ENCODE results near the gene C16orf96.

C16orf96 gene

DNA sequence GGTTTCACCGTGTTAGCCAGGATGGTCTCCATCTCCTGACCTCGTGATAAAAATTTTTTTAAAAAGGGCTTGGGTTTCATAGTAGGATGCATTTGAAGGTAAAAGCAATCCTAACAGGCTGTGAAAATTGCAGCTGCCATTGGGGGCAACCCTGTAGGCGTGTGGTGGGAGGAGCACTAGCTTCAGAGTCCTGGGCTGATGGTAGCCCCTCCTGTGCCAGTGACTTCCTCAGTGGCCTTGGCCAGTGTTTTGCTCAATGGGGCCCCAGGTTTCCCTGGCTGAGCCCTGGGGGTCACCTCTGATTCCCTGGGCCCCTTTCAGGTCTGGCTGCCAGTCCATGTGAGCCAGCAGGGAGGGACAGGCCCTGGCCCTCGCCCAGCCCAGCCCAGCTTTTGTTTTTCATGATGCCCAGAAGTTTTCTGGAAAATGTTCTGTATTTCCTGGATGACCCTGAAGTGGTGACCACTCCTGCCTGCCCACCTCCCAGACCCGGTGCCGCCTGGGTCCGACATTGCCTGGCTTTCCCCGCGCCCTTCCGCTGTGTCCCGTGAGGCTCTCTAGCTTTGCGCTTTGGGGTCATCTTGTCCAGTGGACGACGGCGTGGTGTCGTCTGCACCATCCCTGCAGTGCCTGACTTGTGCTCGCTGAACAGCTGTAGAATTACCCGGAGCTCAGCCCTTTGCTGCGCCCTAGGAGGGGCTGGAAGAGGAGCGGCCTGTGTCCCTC lies 77.9 kb downstream of the C16orf96 start:
- H3K4me3 ChIP-seq (ENCODE audit: low read length), result no peak overlapping the region
- H3K9me3 ChIP-seq (ENCODE audit: control insufficient read depth, low read length), result no peaks in the 10 kb centered on the region
- H3K4me1 ChIP-seq (ENCODE audit: control insufficient read depth, insufficient read depth, low read length), result no peaks in the 10 kb centered on the region
- no peaks in the 10 kb centered on the region for H3K27me3 ChIP-seq (ENCODE audit: control insufficient read depth, insufficient read depth, low read length)
- no peak overlapping the region for H3K9ac ChIP-seq (ENCODE audit: low read length)
- H3K36me3 ChIP-seq (ENCODE audit: control insufficient read depth, insufficient read depth, low read length), result no peaks in the 10 kb centered on the region

- Histone ChIP-seq H3K36me3 (ENCODE audit: control insufficient read depth, insufficient read depth, low read length) (no peaks in the 10 kb centered on the region), H3K4me3 (ENCODE audit: low read length) (no peak overlapping the region), H3K9ac (ENCODE audit: low read length) (no peak overlapping the region), H3K27me3 (ENCODE audit: control insufficient read depth, insufficient read depth, low read length) (no peaks in the 10 kb centered on the region), H3K9me3 (ENCODE audit: control insufficient read depth, low read length) (no peaks in the 10 kb centered on the region), H3K4me1 (ENCODE audit: control insufficient read depth, insufficient read depth, low read length) (no peaks in the 10 kb centered on the region)
Observed at GRCh38 chr16:4634768-4635167, 78.6 kb downstream of the C16orf96 start.

DNA sequence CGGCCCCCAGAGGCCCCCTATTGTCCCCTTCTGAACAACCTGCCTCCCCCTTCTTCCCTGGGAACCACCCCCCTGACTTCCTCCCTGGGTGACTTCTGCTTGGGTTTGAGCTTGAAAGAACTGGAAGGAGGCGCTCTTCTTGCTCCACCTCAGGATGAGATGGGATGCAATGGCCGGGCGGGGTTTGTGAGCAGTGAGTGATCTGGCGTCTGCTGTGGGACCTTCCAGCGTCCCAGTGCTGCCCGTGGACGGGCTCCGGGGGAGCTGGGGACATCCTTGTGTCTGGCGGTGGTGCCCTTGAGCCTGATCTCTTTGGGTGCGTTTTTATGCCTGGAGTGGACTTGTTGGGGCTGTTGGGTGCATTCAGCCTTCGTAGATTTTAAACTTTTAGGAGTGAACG lies 80.1 kb downstream of the C16orf96 start:
- Histone ChIP-seq H3K27me3 (ENCODE audit: control insufficient read depth, insufficient read depth, low read length) (no peaks in the 10 kb centered on the region), H3K9ac (ENCODE audit: low read length) (no peak overlapping the region)

GRCh38 chr16:4637501-4638166 lies 81.5 kb downstream of the C16orf96 start:
- Histone ChIP-seq H3K4me1 (ENCODE audit: control insufficient read depth, insufficient read depth, low read length) (peaks cover 14% of the 10 kb centered on the region), H3K4me3 (ENCODE audit: low read length) (no peak overlapping the region), H3K36me3 (ENCODE audit: control insufficient read depth, insufficient read depth, low read length) (no peaks in the 10 kb centered on the region), H3K9ac (ENCODE audit: low read length) (no peak overlapping the region), H3K27me3 (ENCODE audit: control insufficient read depth, insufficient read depth, low read length) (no peaks in the 10 kb centered on the region), H3K9me3 (ENCODE audit: control insufficient read depth, low read length) (no peaks in the 10 kb centered on the region)

More for the DNA sequence above, 80.1 kb downstream of the C16orf96 start:
- Histone ChIP-seq H3K4me3 (ENCODE audit: low read length) (no peak overlapping the region), H3K9me3 (ENCODE audit: control insufficient read depth, low read length) (no peaks in the 10 kb centered on the region), H3K36me3 (ENCODE audit: control insufficient read depth, insufficient read depth, low read length) (no peaks in the 10 kb centered on the region), H3K4me1 (ENCODE audit: control insufficient read depth, insufficient read depth, low read length) (peaks cover 14% of the 10 kb centered on the region)

- no peaks in the 10 kb centered on the region for H3K36me3 ChIP-seq (ENCODE audit: control insufficient read depth, insufficient read depth, low read length)
Observed at GRCh38 chr16:4639899-4640509, 83.9 kb downstream of the C16orf96 start.

GRCh38 chr16:4640572-4641305 lies 84.6 kb downstream of the C16orf96 start:
- no peak overlapping the region for H3K9ac ChIP-seq (ENCODE audit: low read length)
- H3K36me3 ChIP-seq (ENCODE audit: control insufficient read depth, insufficient read depth, low read length), result no peaks in the 10 kb centered on the region
- peaks cover 14% of the 10 kb centered on the region for H3K4me1 ChIP-seq (ENCODE audit: control insufficient read depth, insufficient read depth, low read length)
- H3K27me3 ChIP-seq (ENCODE audit: control insufficient read depth, insufficient read depth, low read length), result no peaks in the 10 kb centered on the region
- H3K9me3 ChIP-seq (ENCODE audit: control insufficient read depth, low read length), result no peaks in the 10 kb centered on the region
- no peak overlapping the region for H3K4me3 ChIP-seq (ENCODE audit: low read length)

More at GRCh38 chr16:4639899-4640509, 83.9 kb downstream of the C16orf96 start:
- H3K9me3 ChIP-seq (ENCODE audit: control insufficient read depth, low read length), result no peaks in the 10 kb centered on the region
- no peaks in the 10 kb centered on the region for H3K27me3 ChIP-seq (ENCODE audit: control insufficient read depth, insufficient read depth, low read length)
- no peak overlapping the region for H3K4me3 ChIP-seq (ENCODE audit: low read length)
- no peak overlapping the region for H3K9ac ChIP-seq (ENCODE audit: low read length)
- peaks cover 14% of the 10 kb centered on the region for H3K4me1 ChIP-seq (ENCODE audit: control insufficient read depth, insufficient read depth, low read length)

- Histone ChIP-seq H3K36me3 (ENCODE audit: control insufficient read depth, insufficient read depth, low read length) (no peaks in the 10 kb centered on the region), H3K4me3 (ENCODE audit: low read length) (no peak overlapping the region), H3K9ac (ENCODE audit: low read length) (no peak overlapping the region), H3K27me3 (ENCODE audit: control insufficient read depth, insufficient read depth, low read length) (no peaks in the 10 kb centered on the region), H3K4me1 (ENCODE audit: control insufficient read depth, insufficient read depth, low read length) (peaks cover 14% of the 10 kb centered on the region), H3K9me3 (ENCODE audit: control insufficient read depth, low read length) (no peaks in the 10 kb centered on the region)
Observed at GRCh38 chr16:4641306-4641687, 85.2 kb downstream of the C16orf96 start.

GRCh38 chr16:4641895-4642294 lies 85.8 kb downstream of the C16orf96 start:
- H3K4me3 ChIP-seq (ENCODE audit: low read length), result no peak overlapping the region
- H3K27me3 ChIP-seq (ENCODE audit: control insufficient read depth, insufficient read depth, low read length), result no peaks in the 10 kb centered on the region
- H3K4me1 ChIP-seq (ENCODE audit: control insufficient read depth, insufficient read depth, low read length), result peaks cover 14% of the 10 kb centered on the region
- no peak overlapping the region for H3K9ac ChIP-seq (ENCODE audit: low read length)
- H3K36me3 ChIP-seq (ENCODE audit: control insufficient read depth, insufficient read depth, low read length), result no peaks in the 10 kb centered on the region
- no peaks in the 10 kb centered on the region for H3K9me3 ChIP-seq (ENCODE audit: control insufficient read depth, low read length)

- Histone ChIP-seq H3K9me3 (ENCODE audit: control insufficient read depth, low read length) (no peaks in the 10 kb centered on the region), H3K36me3 (ENCODE audit: control insufficient read depth, insufficient read depth, low read length) (no peaks in the 10 kb centered on the region), H3K27me3 (ENCODE audit: control insufficient read depth, insufficient read depth, low read length) (no peaks in the 10 kb centered on the region), H3K4me1 (ENCODE audit: control insufficient read depth, insufficient read depth, low read length) (peaks cover 6% of the 10 kb centered on the region), H3K4me3 (ENCODE audit: low read length) (no peak overlapping the region), H3K9ac (ENCODE audit: low read length) (no peak overlapping the region)
Observed at GRCh38 chr16:4646773-4647643, 90.9 kb downstream of the C16orf96 start.

DNA sequence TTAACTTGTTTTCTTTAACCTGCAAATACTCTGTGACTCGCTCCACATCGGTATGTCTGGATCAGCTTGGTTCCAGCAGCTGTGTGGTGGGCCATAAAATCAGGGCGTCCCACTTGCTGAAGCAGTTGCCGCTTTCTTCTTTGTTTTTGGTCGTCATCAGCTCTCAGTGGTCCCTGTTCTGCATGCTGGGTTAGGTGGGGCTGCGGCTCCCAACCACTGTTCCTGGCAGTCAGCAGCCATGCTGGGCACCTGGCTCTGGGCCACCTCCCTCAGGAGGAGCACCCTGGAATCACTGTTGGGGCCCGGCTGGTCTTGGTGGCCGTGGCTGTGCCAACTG lies 91.5 kb downstream of the C16orf96 start:
- Histone ChIP-seq H3K4me3 (ENCODE audit: low read length) (no peak overlapping the region), H3K9me3 (ENCODE audit: control insufficient read depth, low read length) (no peaks in the 10 kb centered on the region), H3K9ac (ENCODE audit: low read length) (no peak overlapping the region), H3K27me3 (ENCODE audit: control insufficient read depth, insufficient read depth, low read length) (no peaks in the 10 kb centered on the region), H3K4me1 (ENCODE audit: control insufficient read depth, insufficient read depth, low read length) (peaks cover 6% of the 10 kb centered on the region), H3K36me3 (ENCODE audit: control insufficient read depth, insufficient read depth, low read length) (no peaks in the 10 kb centered on the region)

GRCh38 chr16:4648917-4649316 lies 92.8 kb downstream of the C16orf96 start:
- Histone ChIP-seq H3K27me3 (ENCODE audit: control insufficient read depth, insufficient read depth, low read length) (no peaks in the 10 kb centered on the region), H3K36me3 (ENCODE audit: control insufficient read depth, insufficient read depth, low read length) (no peaks in the 10 kb centered on the region), H3K4me3 (ENCODE audit: low read length) (no peak overlapping the region), H3K9ac (ENCODE audit: low read length) (no peak overlapping the region), H3K9me3 (ENCODE audit: control insufficient read depth, low read length) (no peaks in the 10 kb centered on the region), H3K4me1 (ENCODE audit: control insufficient read depth, insufficient read depth, low read length) (peaks cover 18% of the 10 kb centered on the region)

Data from mucosa of stomach (tissue), 1 donor.